Stimulated activated effector memory CD8-positive, alpha-beta T cell treated with anti-CD3 and anti-CD28 coated beads, Interleukin-12 subunit alpha, Interleukin-12 subunit beta, amount 100 ng/mL, for 72 hours (primary cell): ENCODE measurements around the gene C6orf118.

Experiments used
- ATAC-seq: fragments of 150-1000 bp; cut with Tn5 transposase; 2 replicates; pipeline ENCODE4 v1.10.0; 2021
- DNase-seq, 2 donors: peaks; one replicate each; pipeline ENCODE4 v3.0.0; 2021 to 2022; ENCODE audit warnings: low spot score in 2 of 2
- H3K27ac Mint-ChIP-seq: one replicate; pipeline ENCODE4 v1.8.0; 2022; ENCODE audit warnings: mild to moderate bottlenecking, mixed read lengths
- H3K36me3 Mint-ChIP-seq: one replicate; pipeline ENCODE4 v1.8.0; 2022; ENCODE audit warnings: mild to moderate bottlenecking, mixed read lengths
- H3K4me1 Mint-ChIP-seq: one replicate; pipeline ENCODE4 v1.8.0; 2022; ENCODE audit warnings: mixed read lengths
- H3K4me3 Mint-ChIP-seq: one replicate; pipeline ENCODE4 v1.8.0; 2022; ENCODE audit warnings: mild to moderate bottlenecking, mixed read lengths
- H3K9me3 Mint-ChIP-seq: one replicate; pipeline ENCODE4 v1.8.0; 2022; ENCODE audit warnings: mixed read lengths

Gene C6orf118

GRCh38 chr6:165268987-165269386 is 40.4 kb downstream of the C6orf118 start:
- Mint-ChIP-seq H3K36me3 (no peaks in the 10 kb centered on the region), H3K4me1 (no peaks in the 10 kb centered on the region), H3K4me3 (no peak overlapping the region), H3K27ac (no peak overlapping the region), H3K9me3 (peaks cover 4% of the 10 kb centered on the region)
- ATAC-seq (no peak), DNase-seq (no peak)

DNA sequence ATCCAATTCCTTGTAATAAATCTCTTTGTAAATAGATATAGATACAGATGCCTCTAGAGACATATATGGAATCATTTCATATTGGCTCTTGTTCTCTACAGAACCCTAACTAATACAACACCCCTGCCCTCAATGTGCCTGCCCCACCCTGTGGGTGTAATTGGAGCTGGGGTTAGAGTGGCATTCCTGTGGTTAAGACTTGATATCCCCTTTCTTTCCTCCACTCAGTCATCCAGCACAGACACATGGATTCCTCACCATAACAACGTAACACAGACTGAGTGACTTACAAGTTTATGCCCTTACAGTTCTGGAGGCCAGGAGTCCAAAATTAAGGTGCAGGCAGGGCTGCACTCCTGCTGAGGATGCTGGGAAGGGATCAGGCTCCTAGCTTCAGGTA is 42.8 kb downstream of the C6orf118 start:
- DNase-seq (no peak), ATAC-seq (no peak)
- Mint-ChIP-seq H3K36me3 (no peaks in the 10 kb centered on the region), H3K27ac (no peak overlapping the region), H3K4me3 (no peak overlapping the region), H3K4me1 (no peaks in the 10 kb centered on the region), H3K9me3 (no peaks in the 10 kb centered on the region)

GRCh38 chr6:165266191-165266590 is 43.2 kb downstream of the C6orf118 start:
- H3K9me3 Mint-ChIP-seq: peaks cover 3% of the 10 kb centered on the region
- no peaks in the 10 kb centered on the region for H3K4me1 Mint-ChIP-seq
- H3K36me3 Mint-ChIP-seq: no peaks in the 10 kb centered on the region
- DNase-seq (no peak), ATAC-seq (no peak)
- H3K4me3 Mint-ChIP-seq: no peak overlapping the region
- H3K27ac Mint-ChIP-seq: no peak overlapping the region

DNA sequence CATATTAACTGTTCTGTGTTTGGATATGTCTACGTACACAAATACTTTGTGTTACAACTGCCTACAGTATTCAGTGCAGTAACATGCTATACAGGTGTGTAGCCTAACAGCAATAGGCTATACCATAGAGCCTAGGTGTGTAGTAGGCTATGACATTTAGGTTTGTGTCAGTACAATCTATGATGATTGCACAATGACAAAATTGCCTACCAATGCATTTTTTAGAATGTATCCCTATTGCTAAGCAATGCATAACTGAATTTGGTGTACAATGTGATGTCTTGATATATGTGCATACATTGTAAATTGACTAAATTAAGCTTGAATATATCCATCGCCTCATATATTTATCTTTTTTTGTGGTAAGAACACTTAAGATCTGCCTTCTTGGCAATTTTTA is 48.9 kb downstream of the C6orf118 start:
- no peak for DNase-seq
- Mint-ChIP-seq H3K9me3 (peaks cover 17% of the 10 kb centered on the region), H3K4me3 (no peak overlapping the region), H3K36me3 (no peaks in the 10 kb centered on the region), H3K4me1 (no peaks in the 10 kb centered on the region), H3K27ac (no peak overlapping the region)
- no peak for ATAC-seq

DNA sequence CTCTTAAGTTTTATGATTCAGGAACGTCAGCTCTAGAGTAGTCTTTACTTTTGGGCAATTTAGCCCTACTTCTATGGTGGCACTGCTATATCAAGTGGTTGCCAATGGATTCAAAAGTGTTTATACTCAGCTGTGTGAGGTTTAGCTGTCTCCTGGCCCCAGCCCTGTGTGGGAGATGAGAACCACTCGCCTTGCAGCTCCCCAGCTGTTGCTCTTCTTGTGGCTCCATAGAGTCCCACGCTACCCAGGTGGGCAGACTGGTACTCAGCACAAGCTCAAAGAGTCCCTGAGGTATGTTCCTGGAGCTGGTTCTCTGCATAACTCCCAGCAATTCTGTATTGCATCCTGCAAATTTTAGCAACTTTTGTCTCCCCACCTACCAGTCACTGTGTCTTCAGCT is 59.6 kb downstream of the C6orf118 start:
- DNase-seq: no peak
- no peaks in the 10 kb centered on the region for H3K4me1 Mint-ChIP-seq
- no peak for ATAC-seq
- H3K9me3 Mint-ChIP-seq: peaks cover 9% of the 10 kb centered on the region
- no peaks in the 10 kb centered on the region for H3K36me3 Mint-ChIP-seq
- no peak overlapping the region for H3K27ac Mint-ChIP-seq
- no peak overlapping the region for H3K4me3 Mint-ChIP-seq

GRCh38 chr6:165245701-165246100 is 63.7 kb downstream of the C6orf118 start:
- DNase-seq: no peak
- Mint-ChIP-seq H3K9me3 (peaks cover 12% of the 10 kb centered on the region), H3K4me3 (no peak overlapping the region), H3K36me3 (no peaks in the 10 kb centered on the region), H3K27ac (no peak overlapping the region), H3K4me1 (no peaks in the 10 kb centered on the region)
- no peak for ATAC-seq

DNA sequence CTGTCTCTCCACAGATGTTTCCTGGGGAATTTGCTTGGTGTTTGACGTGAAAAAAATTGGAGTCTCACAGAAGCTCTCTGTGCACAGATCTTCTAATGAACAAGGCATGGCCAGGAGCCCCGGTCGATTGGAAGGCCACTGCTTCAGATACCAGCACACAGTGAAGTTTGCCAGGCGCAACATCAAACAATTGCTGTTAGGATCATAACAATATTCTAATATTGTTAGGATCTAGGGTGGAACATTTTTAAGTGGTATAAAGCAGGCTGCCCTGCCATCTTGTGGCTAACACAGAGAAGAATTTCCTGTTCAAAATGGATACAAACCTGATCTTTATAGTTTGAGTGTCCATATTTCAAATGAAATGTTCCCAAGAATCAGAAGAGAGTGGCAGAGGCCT is 64.1 kb downstream of the C6orf118 start:
- Mint-ChIP-seq H3K4me1 (no peaks in the 10 kb centered on the region), H3K27ac (no peak overlapping the region), H3K4me3 (no peak overlapping the region), H3K36me3 (no peaks in the 10 kb centered on the region), H3K9me3 (peaks cover 12% of the 10 kb centered on the region)
- ATAC-seq: no peak
- no peak for DNase-seq

DNA sequence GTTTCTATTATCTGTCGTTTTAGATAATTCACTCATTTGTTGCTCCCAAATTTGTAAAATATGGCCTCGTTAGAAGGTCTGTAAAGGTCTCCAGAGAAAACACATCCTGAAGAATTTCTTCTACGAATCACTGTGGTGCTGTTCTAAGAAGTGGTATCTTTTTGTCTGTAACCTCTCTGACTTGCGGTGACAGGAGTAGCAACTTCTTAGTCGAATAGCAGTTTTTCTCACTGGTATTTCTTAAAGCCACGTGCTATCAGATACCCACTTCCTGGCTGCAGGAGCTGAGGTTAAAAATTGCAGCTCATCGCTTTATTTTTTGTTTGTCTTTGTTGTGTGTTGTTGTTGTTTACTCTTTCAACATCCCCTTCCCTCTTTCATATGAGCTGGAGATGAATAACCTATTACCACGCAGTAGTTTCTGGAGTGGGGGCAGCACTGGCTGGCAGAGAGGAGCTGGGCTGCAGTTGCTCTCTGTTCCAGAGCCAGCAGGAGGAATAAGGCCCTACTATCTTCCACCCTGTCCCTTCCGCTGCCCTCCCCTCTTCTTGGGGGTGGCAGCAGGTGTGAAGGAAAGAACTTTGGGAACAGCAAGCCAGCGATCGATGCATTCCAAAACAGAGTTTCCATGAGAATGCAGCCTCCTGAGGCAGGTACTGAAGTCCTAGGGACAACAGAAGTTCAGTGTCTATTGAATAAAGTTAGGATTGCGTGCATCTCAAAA is 64.7 kb downstream of the C6orf118 start:
- H3K27ac Mint-ChIP-seq: no peak overlapping the region
- H3K36me3 Mint-ChIP-seq: no peaks in the 10 kb centered on the region
- H3K9me3 Mint-ChIP-seq: peaks cover 12% of the 10 kb centered on the region
- ATAC-seq (no peak), DNase-seq (no peak)
- no peak overlapping the region for H3K4me3 Mint-ChIP-seq
- H3K4me1 Mint-ChIP-seq: no peaks in the 10 kb centered on the region

DNA sequence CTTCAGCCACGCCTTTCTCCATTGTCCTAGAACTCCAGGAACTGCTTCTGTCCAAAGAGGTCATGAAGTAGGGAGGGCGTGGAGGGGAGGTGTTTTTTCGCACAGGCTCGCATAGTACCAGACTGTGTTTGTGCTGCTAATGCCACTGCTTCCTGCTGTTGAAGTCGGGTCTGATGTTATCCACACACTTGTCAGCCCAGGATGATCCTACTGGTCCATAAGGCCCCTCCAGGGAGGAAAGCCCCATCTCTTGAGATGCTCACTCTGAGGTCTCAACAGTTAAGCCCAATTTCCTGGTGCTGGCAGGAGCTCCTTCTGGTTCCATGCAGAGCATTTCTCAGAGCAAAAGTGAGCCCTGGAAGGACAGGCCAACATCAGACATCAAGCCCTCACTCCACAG is 65.6 kb downstream of the C6orf118 start:
- DNase-seq (no peak), ATAC-seq (no peak)
- Mint-ChIP-seq H3K36me3 (no peaks in the 10 kb centered on the region), H3K9me3 (peaks cover 7% of the 10 kb centered on the region), H3K27ac (no peak overlapping the region), H3K4me3 (no peak overlapping the region), H3K4me1 (no peaks in the 10 kb centered on the region)

DNA sequence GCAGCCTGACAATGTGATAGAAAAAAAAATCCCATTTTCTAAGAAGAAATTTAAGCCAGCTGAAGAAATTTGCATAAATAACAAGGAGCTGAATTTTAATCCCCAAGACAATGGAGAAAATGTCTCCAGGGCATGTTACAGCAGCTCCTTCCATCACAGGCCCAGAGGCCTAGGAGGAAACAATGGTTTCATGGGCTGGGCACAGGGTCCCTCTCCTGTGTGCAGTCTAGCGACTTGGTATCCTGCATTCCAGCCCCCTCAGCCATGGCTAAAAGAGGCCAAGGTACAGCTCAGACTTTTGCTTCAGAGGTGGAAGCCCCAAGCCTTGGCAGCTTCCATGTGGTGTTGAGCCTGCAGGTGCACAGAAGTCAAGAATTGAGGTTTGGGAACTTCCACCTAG is 73.1 kb downstream of the C6orf118 start:
- DNase-seq (no peak), ATAC-seq (no peak)
- Mint-ChIP-seq H3K4me3 (no peak overlapping the region), H3K4me1 (no peaks in the 10 kb centered on the region), H3K27ac (no peak overlapping the region), H3K9me3 (peaks cover 16% of the 10 kb centered on the region), H3K36me3 (no peaks in the 10 kb centered on the region)

- ATAC-seq: no peak
- Mint-ChIP-seq H3K27ac (no peak overlapping the region), H3K36me3 (no peaks in the 10 kb centered on the region), H3K4me1 (no peaks in the 10 kb centered on the region), H3K4me3 (no peak overlapping the region), H3K9me3 (peaks cover 17% of the 10 kb centered on the region)
- DNase-seq: no peak
Observed at GRCh38 chr6:165232731-165233488, 76.5 kb downstream of the C6orf118 start.

DNA sequence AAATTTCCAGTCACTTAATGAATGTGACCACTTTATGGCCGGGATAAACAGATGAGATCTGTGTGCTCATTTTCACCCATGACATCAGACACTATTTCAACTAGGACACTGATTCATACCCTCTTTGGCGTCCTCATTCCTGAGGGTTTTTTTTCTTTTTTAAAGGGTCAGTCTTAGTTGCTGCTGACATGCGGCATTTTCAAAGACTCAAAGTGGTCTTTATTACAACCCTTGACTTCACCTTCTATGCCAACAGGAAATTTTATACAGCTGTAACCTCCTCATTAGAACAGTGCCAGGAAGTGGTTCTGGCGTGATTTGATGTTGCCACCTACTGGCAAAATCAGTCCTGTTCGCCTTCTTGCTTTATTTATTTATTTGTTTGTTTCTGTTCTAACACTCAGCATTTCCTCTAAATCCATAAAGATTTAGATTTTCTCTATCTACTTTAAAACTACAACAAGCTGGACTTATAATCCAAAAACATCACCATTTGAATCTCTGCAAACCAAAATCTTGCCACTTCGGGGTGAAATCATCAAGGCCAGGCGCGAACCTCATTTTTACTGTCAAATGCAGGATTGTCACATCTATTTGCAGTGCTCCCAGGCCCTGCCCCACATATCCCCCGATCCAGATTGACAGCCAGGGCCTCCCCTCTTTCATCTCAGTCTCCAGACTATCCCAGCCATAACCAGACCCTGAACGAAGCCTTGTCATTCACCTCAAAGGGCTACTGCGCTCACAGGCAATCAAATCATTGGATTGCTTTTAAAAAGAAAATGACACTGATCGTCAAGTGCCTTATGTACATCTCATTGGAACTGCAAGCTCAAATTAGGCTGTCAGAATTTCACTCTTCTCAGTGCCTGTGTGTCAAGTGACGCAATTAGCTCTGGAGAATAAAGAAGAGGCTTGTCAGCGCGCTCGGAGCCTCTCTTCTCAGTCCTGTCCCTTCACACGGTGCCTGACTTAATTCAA is 77.5 kb downstream of the C6orf118 start:
- no peak overlapping the region for H3K4me3 Mint-ChIP-seq

DNA sequence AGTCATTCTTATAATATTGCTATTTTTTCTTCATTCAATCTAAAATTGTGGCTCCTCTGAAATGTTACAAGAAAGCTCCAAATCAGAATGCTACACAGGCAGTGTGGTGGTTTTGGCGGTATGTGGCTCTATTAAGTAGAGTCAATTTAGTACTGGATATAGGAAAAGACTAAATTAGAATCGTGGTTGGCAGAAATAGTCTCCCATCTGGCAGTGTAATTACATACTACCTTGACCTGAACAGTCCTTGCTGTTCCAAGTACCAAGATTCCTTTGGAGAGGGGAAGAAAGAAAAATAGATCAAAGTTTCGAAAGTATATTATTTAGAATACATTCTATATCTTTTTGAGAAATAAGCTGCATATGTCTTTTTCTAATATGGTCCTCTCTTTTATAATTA is 78.2 kb downstream of the C6orf118 start:
- Mint-ChIP-seq H3K4me3 (no peak overlapping the region), H3K36me3 (no peaks in the 10 kb centered on the region), H3K4me1 (no peaks in the 10 kb centered on the region), H3K9me3 (peaks cover 19% of the 10 kb centered on the region), H3K27ac (no peak overlapping the region)
- DNase-seq (no peak), ATAC-seq (no peak)

More for the DNA sequence above, 77.5 kb downstream of the C6orf118 start:
- DNase-seq (no peak), ATAC-seq (no peak)
- peaks cover 18% of the 10 kb centered on the region for H3K9me3 Mint-ChIP-seq
- H3K4me1 Mint-ChIP-seq: no peaks in the 10 kb centered on the region
- no peak overlapping the region for H3K27ac Mint-ChIP-seq
- no peaks in the 10 kb centered on the region for H3K36me3 Mint-ChIP-seq
